Neural progenitor cell (in vitro differentiated cells): ENCODE data around the gene PRELID1. TPM values are rescaled to one million over a fixed set of nuclear protein-coding genes. Genes with fewer than 3 reads are reported as not detected.

ENCODE experiments used
- DNase-seq: peaks from one replicate; pipeline ENCODE4 v3.0.0-alpha.2; 2016; ENCODE audit warnings: low spot score
- H2AFZ ChIP-seq: fragments of 200-600 bp; sonication (generic); replicated peaks from 2 replicates; pipeline ENCODE4 v1.6.1; 2016; ENCODE audit warnings: antibody characterized with exemption
- H3F3A ChIP-seq: fragments of 200-600 bp; sonication (generic); 2 replicates; pipeline ENCODE4 v1.6.1; 2016; ENCODE audit warnings: antibody characterized with exemption, low read depth
- H3K27ac ChIP-seq: fragments of 200-600 bp; sonication (generic); 2 replicates; pipeline ENCODE4 v1.5.1; 2016; ENCODE audit warnings: mild to moderate bottlenecking
- H3K27me3 ChIP-seq: fragments of 200-600 bp; sonication (generic); 2 replicates; pipeline ENCODE4 v1.6.1; 2016; ENCODE audit warnings: mild to moderate bottlenecking, moderate library complexity
- H3K36me3 ChIP-seq: fragments of 200-600 bp; sonication (generic); 2 replicates; pipeline ENCODE4 v1.5.1; 2016
- H3K4me1 ChIP-seq: fragments of 200-600 bp; sonication (generic); 2 replicates; pipeline ENCODE4 v1.6.1; 2016; ENCODE audit warnings: mixed run types
- H3K4me2 ChIP-seq: fragments of 200-600 bp; sonication (generic); 2 replicates; pipeline ENCODE4 v1.6.1; 2016
- H3K4me3 ChIP-seq: fragments of 200-600 bp; sonication (generic); 2 replicates; pipeline ENCODE4 v1.5.1; 2016
- H3K79me2 ChIP-seq: fragments of 200-600 bp; sonication (generic); 2 replicates; pipeline ENCODE4 v1.6.1; 2016; ENCODE audit warnings: low read depth
- H3K9ac ChIP-seq: fragments of 200-600 bp; sonication (generic); 2 replicates; pipeline ENCODE4 v1.6.1; 2016
- H3K9me3 ChIP-seq: fragments of 200-600 bp; sonication (generic); 2 replicates; pipeline ENCODE4 v1.5.1; 2016; ENCODE audit warnings: low read depth
- H4K20me1 ChIP-seq: fragments of 200-600 bp; sonication (generic); 2 replicates; pipeline ENCODE4 v1.6.1; 2016; ENCODE audit warnings: low read depth
- H3K27ac Mint-ChIP-seq: 3 replicates; pipeline ENCODE4 v1.8.0; 2021; ENCODE audit warnings: mixed read lengths
- H3K27me3 Mint-ChIP-seq: 2 replicates; pipeline ENCODE4 v1.8.0; 2022; ENCODE audit warnings: low read depth, mild to moderate bottlenecking, inconsistent platforms, moderate library complexity, mixed read lengths; ENCODE audit not compliant: insufficient read depth
- H3K36me3 Mint-ChIP-seq: 3 replicates; pipeline ENCODE4 v1.8.0; 2021; ENCODE audit warnings: mixed read lengths
- H3K4me1 Mint-ChIP-seq: 3 replicates; pipeline ENCODE4 v1.8.0; 2021; ENCODE audit warnings: mixed read lengths
- H3K4me3 Mint-ChIP-seq: 3 replicates; pipeline ENCODE4 v1.8.0; 2021; ENCODE audit warnings: mild to moderate bottlenecking, moderate library complexity, mixed read lengths
- H3K9me3 Mint-ChIP-seq: 3 replicates; pipeline ENCODE4 v1.8.0; 2020; ENCODE audit warnings: mixed read lengths
- EZH2 ChIP-seq: fragments of 200-600 bp; sonication (generic); IDR thresholded peaks from 2 replicates; pipeline ENCODE4 v1.6.1; 2017; ENCODE audit warnings: antibody characterized with exemption, mild to moderate bottlenecking, moderate library complexity
- EZH2phosphoT487 ChIP-seq: fragments of 200-600 bp; sonication (generic); IDR thresholded peaks from 2 replicates; pipeline ENCODE4 v1.6.1; 2017; ENCODE audit warnings: antibody characterized with exemption
- total RNA-seq: library from RNA; depleted of rRNA; stranded (reverse); fragments of >200 nt; gene quantifications from 2 replicates; pipeline ENCODE4 v1.2.3, GENCODE V29; 2015; ENCODE audit warnings: low replicate concordance
- TF ChIP-seq, protein P1 (sequence below): fragments of 200-600 bp; sonication (generic); IDR thresholded peaks from 2 replicates; pipeline ENCODE4 v1.5.1; 2017; ENCODE audit warnings: antibody characterized with exemption, mild to moderate bottlenecking

Gene PRELID1
- total RNA-seq, 1 donor from 2014 or later: 133 TPM

DNA sequence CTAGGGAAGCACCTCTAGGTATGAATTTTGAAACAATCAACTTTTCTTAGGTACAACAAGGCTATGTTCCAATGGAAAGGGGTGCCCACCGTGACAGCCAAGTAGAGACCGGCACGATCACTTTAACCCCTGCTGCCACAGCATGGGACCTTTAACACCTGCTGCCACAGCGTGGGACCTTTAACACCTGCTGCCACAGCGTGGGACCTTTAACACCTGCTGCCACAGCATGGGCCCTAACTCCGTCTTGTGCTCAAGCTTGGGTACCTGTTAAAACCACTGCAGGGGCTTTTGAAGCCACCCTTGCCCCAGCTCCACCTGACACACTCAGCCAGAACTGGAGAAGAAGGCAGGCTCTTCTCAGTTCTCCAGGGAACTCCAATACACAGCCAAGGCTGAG lies 26.3 kb downstream of the PRELID1 start:
- Mint-ChIP-seq H3K4me1 (peaks cover 7% of the 10 kb centered on the region), H3K36me3 (peaks cover 11% of the 10 kb centered on the region), H3K4me3 (no peak overlapping the region), H3K27ac (no peak overlapping the region), H3K27me3 (peaks cover 8% of the 10 kb centered on the region), H3K9me3 (no peaks in the 10 kb centered on the region)
- H3K4me3 ChIP-seq: no peak overlapping the region
- peaks cover 3% of the 10 kb centered on the region for H4K20me1 ChIP-seq
- DNase-seq: no peak
- no peaks in the 10 kb centered on the region for H3K4me1 ChIP-seq
- no peaks in the 10 kb centered on the region for H3F3A ChIP-seq
- H3K27me3 ChIP-seq: no peaks in the 10 kb centered on the region
- TF ChIP-seq, protein P1, sequence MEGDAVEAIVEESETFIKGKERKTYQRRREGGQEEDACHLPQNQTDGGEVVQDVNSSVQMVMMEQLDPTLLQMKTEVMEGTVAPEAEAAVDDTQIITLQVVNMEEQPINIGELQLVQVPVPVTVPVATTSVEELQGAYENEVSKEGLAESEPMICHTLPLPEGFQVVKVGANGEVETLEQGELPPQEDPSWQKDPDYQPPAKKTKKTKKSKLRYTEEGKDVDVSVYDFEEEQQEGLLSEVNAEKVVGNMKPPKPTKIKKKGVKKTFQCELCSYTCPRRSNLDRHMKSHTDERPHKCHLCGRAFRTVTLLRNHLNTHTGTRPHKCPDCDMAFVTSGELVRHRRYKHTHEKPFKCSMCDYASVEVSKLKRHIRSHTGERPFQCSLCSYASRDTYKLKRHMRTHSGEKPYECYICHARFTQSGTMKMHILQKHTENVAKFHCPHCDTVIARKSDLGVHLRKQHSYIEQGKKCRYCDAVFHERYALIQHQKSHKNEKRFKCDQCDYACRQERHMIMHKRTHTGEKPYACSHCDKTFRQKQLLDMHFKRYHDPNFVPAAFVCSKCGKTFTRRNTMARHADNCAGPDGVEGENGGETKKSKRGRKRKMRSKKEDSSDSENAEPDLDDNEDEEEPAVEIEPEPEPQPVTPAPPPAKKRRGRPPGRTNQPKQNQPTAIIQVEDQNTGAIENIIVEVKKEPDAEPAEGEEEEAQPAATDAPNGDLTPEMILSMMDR: no peak
- TF ChIP-seq EZH2 (no peak), EZH2phosphoT487 (no peak)
- H3K27ac ChIP-seq: no peak overlapping the region
- H2AFZ ChIP-seq: no peak overlapping the region
- H3K9me3 ChIP-seq: no peaks in the 10 kb centered on the region
- no peaks in the 10 kb centered on the region for H3K36me3 ChIP-seq
- H3K79me2 ChIP-seq: no peaks in the 10 kb centered on the region
- H3K9ac ChIP-seq: no peak overlapping the region
- no peak overlapping the region for H3K4me2 ChIP-seq

DNA sequence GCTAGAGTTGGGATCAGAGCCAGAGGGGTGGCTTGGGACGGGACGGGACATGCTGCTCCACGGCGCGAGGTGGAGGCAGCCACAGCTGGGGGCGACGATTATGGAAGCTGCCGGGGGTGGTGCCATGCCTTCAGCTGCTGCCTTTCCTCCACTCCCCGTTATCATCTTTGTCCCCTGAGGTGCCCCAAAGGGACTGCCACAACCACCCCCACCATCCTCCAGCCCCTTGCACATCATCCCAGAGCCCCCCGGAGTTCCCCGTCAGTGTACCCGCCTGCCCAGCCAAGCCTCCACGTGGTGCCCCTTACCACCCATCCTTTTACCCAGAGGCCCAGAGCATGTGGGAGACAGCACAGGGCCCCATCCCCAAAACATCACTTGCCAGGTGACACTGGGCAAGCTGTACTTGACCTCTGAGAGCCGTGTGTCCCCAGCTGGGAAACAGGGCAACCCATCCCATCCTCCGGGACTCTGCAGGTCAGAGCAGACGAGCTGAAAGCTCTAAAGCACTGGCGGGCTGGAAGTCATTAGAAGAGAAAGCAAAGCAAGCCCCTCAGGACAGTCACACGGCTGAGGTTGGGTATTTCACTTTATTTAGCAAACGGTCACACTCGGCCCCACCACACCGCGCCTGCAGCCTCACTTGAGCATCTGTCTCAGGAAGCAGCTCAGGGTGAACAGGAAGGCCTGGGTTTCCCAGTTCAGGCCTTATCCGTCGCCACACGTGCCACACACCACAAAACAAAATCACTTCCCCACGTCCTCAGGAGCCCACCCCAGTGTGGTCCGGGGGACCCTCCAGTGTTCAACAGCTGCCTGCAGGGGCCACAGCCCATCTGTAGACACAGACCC lies 27.6 kb downstream of the PRELID1 start:
- Mint-ChIP-seq H3K4me3 (no peak overlapping the region), H3K4me1 (peaks cover 1% of the 10 kb centered on the region), H3K27ac (no peak overlapping the region), H3K9me3 (no peaks in the 10 kb centered on the region), H3K36me3 (peaks cover 11% of the 10 kb centered on the region), H3K27me3 (peaks cover 9% of the 10 kb centered on the region)
- peaks cover 3% of the 10 kb centered on the region for H4K20me1 ChIP-seq
- no peak overlapping the region for H3K4me2 ChIP-seq
- H3K9ac ChIP-seq: no peak overlapping the region
- no peak for TF ChIP-seq EZH2
- TF ChIP-seq, protein P1: no peak
- no peak for TF ChIP-seq EZH2phosphoT487
- no peaks in the 10 kb centered on the region for H3K36me3 ChIP-seq
- H3K79me2 ChIP-seq: no peaks in the 10 kb centered on the region
- no peak for DNase-seq
- H2AFZ ChIP-seq: no peak overlapping the region
- H3K27me3 ChIP-seq: no peaks in the 10 kb centered on the region
- H3K4me1 ChIP-seq: no peaks in the 10 kb centered on the region
- no peaks in the 10 kb centered on the region for H3K9me3 ChIP-seq
- no peak overlapping the region for H3K27ac ChIP-seq
- H3K4me3 ChIP-seq: no peak overlapping the region
- H3F3A ChIP-seq: no peaks in the 10 kb centered on the region

DNA sequence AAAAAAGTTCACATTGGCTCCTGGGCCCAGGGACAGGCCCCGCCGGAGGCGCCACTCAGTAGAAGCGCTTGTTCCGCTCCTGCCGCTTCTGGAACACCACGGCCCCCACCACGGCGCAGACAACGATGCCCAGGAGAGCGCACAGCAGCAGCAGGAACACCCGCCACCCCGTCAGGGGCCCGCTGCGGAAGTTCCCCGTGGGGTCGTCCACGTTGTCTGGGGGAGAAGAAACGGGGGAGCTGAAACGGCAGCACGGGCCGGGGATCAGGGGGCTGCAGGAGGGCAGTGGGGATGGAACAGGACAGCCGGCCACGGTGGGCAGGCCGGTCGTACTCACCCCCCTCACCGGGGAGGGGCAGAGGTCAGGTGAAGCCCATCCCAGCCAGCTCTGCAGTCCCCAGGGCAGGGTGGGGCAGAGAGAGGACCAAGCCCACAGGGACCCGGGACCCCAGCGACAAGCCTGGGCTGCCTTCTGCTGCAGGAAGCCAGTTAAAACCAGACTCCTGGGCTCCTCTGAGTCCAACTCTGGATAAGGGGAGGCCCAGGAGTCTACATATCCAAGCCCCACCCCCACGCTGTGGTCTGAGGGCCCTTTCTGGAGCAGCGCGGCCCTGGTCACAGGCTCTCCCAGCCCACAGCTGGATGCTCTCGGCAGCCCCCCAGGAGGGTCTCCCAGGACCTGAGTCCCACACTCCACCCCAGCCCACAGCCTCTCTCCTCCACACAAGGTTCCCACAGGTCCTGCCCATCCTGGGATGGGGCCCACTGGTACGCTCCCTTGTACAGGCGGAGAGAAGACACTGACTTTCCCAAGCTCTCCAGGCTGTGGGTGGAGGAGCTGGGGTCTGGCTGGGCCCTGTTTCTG lies 28.7 kb downstream of the PRELID1 start:
- no peaks in the 10 kb centered on the region for H3K4me1 Mint-ChIP-seq
- H3K27me3 Mint-ChIP-seq: peaks cover 7% of the 10 kb centered on the region
- H2AFZ ChIP-seq: no peak overlapping the region
- H3K27me3 ChIP-seq: no peaks in the 10 kb centered on the region
- H3K4me2 ChIP-seq: no peak overlapping the region
- no peak for DNase-seq
- H4K20me1 ChIP-seq: peaks cover 3% of the 10 kb centered on the region
- no peaks in the 10 kb centered on the region for H3K9me3 ChIP-seq
- no peaks in the 10 kb centered on the region for H3K79me2 ChIP-seq
- H3K9me3 Mint-ChIP-seq: no peaks in the 10 kb centered on the region
- H3K27ac ChIP-seq: no peak overlapping the region
- H3K4me3 Mint-ChIP-seq: no peak overlapping the region
- TF ChIP-seq, protein P1: no peak
- TF ChIP-seq EZH2 (no peak), EZH2phosphoT487 (no peak)
- no peaks in the 10 kb centered on the region for H3F3A ChIP-seq
- no peak overlapping the region for H3K27ac Mint-ChIP-seq
- H3K9ac ChIP-seq: no peak overlapping the region
- no peaks in the 10 kb centered on the region for H3K36me3 ChIP-seq
- H3K4me3 ChIP-seq: no peak overlapping the region
- no peaks in the 10 kb centered on the region for H3K4me1 ChIP-seq
- peaks cover 16% of the 10 kb centered on the region for H3K36me3 Mint-ChIP-seq
